Airway epithelial cell (primary cell): Measurements from ENCODE around the gene F13B. TPM values are rescaled to one million over a fixed set of nuclear protein-coding genes. Genes with fewer than 3 reads are reported as not detected.

Experiments used
- total RNA-seq: library from RNA; depleted of rRNA; stranded (reverse); fragments of >200 nt; gene quantifications from 2 replicates; pipeline ENCODE4 v1.2.3, GENCODE V29; 2015

F13B gene
- not detected in 2 replicates for total RNA-seq

GRCh38 chr1:197066719-197067456 lies at the start of gene F13B:
F13B (minus strand) TSS chr1:197067260; CDS start chr1:197067223, 37 bp downstream.

Other genes starting within 250 kb of the F13B start
- not detected in 2 replicates for gene CFHR1, start 247.5 kb downstream of the F13B start, total RNA-seq
- gene CFHR4, start 179.2 kb downstream of the F13B start, total RNA-seq, result not detected in 2 replicates
- not detected in 2 replicates for gene CFHR2, start 123.5 kb downstream of the F13B start, total RNA-seq
- not detected in 2 replicates for gene CFHR5, start 89.7 kb downstream of the F13B start, total RNA-seq
- 15.9 and 21.7 TPM in 2 replicates for gene ASPM, start 79.4 kb upstream of the F13B start, total RNA-seq
- gene ZBTB41, start 134.0 kb upstream of the F13B start, total RNA-seq, result 4.4 and 7.0 TPM in 2 replicates
- 0.05 TPM in 1 of 2 replicates, not detected in the other for gene CRB1, start 201.0 kb upstream of the F13B start, total RNA-seq